HS-5 (cell line): Measurements from ENCODE around the gene HOXD4.

Experiments
- DNase-seq: peaks from one replicate; pipeline ENCODE4 v3.0.0-alpha.2; 2012; ENCODE audit warnings: low read depth

The HOXD4 gene

DNA sequence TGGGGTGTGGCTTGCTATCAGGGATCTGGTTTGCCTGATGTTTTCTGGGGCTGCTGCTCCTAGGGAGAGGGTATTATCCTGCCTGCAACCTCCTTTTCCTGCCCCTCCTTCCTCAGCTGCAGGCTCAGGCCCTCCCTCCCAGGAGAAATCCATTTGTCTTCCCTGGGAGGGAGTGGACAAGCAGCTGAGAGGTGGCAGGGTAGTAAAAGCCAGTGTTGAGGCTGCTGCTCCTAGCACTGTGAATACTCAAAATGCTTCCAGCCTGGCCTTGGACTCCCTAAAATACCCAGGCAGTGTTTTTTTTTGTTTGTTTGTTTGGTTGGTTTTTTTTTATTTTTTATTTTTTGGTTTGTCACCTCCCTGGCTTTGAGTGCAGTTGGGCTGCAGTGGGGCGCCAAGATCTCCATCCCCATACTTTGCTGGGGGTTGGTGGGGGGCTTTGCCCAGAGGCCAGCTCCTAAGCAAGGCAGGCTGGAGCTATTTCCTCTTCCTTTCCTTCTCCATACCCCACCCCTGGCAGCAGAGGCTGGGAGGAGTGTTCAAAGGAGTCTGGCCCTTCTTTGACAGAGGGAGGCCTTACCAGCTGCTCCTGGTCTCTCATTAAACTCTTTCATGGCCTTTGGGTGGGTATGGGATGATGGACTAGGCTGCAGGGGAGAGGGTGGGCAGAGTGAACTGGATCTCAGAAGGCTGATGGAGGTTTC is 19.4 kb downstream of the HOXD4 start:
- no peak for DNase-seq

GRCh38 chr2:176171351-176172006 is 20.1 kb downstream of the HOXD4 start:
- no peak for DNase-seq

DNA sequence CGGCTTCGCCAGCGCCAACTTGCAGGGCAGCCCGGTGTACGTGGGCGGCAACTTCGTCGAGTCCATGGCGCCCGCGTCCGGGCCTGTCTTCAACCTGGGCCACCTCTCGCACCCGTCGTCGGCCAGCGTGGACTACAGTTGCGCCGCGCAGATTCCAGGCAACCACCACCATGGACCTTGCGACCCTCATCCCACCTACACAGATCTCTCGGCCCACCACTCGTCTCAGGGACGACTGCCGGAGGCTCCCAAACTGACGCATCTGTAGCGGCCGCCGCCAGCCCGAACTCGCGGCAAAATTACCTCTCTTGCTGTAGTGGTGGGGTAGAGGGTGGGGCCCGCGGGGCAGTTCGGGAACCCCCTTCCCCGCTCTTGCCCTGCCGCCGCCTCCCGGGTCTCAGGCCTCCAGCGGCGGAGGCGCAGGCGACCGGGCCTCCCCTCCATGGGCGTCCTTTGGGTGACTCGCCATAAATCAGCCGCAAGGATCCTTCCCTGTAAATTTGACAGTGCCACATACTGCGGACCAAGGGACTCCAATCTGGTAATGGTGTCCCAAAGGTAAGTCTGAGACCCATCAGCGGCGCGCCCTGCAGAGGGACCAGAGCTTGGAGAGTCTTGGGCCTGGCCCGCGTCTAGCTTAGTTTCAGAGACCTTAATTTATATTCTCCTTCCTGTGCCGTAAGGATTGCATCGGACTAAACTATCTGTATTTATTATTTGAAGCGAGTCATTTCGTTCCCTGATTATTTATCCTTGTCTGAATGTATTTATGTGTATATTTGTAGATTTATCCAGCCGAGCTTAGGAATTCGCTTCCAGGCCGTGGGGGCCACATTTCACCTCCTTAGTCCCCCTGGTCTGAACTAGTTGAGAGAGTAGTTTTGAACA is 20.9 kb downstream of the HOXD4 start:
- no peak for DNase-seq

- DNase-seq: no peak
Observed at GRCh38 chr2:176172895-176173566, 21.7 kb downstream of the HOXD4 start.

- no peak for DNase-seq
Observed at GRCh38 chr2:176173567-176174381, 22.4 kb downstream of the HOXD4 start.

- no peak for DNase-seq
Observed at GRCh38 chr2:176174382-176174823, 23.1 kb downstream of the HOXD4 start.

DNA sequence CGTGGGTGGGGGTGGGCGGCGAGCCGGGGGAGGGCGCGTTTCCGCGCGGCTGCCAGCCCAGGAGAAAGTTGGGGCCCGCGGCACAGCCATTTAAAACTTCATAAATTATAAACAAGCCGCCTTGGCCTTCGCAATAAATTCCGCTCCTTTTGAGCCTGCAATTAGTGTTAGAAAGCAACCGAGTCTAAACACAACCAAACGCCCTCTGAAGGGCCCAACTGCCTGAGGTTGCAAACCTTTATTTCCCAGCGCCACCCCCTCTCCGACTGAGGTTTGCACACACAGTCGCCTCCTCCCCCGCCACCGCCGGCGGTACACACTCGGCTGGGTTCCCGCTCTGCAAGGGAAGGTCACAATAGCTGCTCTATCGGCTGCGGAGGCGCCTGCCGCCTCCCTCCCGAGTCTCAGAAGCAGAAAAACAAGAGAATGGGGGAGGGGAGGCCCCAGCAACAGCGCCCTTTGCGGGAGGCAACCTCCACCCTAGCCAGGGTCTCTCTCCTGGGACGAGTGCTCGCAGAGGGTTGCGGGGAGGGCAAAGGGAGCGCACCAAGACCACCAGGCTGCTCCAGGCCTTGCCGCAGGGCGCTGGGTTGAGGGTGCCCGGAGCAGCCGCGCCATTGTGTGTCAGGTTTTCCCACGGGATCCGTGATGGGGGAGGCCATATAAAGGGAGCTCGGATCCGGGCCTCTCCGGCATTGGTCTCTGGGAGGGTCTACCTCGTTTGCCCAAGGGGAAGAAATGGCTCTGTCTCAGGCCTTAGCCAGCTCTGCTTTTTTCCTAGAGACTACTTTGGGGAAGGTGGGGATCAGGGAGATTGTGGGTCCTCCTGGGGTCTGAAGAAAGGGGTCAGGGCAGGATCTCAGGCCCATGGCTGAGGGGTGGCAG is 23.7 kb downstream of the HOXD4 start:
- no peak for DNase-seq

DNA sequence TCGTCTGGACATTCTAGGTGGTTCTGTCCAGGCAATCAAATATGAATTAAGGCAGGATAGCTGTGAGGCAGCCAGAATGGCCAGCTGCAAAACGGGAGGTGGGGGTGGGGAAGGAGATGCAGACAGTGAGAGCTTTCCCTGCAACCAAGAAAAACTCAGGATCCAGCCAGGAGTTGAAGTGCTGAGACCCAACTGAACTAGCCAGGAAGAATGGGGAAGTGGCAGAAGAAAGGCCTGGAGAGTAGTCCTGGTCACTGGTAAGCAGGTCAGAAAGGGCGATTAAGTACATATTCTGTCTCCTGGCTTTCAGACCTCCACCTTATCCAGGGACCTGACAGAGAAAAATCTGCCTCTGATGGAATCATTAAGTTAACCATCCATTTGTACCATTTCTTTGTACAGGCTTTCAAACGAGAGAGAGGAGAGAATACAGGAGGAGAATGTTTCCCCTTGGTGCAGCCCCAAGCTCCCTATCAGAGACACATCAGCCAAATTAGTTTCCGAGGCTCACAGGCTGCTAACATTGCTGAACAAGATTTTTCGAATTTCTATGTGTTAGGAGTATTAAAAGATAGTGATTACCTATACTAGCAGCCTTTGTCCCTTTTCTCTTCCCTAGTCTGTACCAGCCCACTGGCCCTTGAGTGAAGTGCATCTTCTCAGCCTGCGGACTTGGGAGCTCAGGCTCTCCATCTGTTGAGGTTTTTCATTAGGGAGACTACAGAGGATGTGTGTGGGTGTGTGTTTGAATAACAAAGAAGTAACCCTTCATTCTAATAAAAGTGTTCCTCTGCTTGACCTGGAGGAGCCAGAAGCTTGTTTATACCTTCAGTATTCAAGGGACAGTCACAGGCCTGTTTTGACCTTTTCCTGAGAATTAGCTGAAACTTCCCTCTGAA is 24.6 kb downstream of the HOXD4 start:
- DNase-seq: no peak

DNA sequence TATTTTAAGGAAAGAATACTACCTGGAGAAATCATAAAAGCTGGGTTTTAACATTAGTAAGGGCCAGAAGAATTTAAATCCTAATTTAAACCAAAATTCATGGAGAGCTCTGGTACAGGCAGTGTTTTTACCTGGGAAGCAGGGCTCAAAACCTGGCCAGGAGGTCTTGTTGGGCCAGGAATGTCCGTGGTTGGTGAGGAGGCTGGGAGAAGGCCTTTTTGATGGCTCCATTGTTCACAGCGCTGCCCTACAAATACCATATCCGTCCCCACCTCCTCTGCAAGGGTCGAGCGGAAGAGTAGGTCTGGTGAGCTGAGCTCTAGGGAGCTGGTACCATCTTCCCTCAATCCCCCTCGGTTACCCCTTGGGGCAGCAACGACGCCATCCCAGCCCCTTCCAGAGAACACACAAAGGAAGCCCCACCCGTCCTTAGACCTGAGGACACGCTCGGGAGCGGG is 26.3 kb downstream of the HOXD4 start:
- DNase-seq: no peak

DNA sequence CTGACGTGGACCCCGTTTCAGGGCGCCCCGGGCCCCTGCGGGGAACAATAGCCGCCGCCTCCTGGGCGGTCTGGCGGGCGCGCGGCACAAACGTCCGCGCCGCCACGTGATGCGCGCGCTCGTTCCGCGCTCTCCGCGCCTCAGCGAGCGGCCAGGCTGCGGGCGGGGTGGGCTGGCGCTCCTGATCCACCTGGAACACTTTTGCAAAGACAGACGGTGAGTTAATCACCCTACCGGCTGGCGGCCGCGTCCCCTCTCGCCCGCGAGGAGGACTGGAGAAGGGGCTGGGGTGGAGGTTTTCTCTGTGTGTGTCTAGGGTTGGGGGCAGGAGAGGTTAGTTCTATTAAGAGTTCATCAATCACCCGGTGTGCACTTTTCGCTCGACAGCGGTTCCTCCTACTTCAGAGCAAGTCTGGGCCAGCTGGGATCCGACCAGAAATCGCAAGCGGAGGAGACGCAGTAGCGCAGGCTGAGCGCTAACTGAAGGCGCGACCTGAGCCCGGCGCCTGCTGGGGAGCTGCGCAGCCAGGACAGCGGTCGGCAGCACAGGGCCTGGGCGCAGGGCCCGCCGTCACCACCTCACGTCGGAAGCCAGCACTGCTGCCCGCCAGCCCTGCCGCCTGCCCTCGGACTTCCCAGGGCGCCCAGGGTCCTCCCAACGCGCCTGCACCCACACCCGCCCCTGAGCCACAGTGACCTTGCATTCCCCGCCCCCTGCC is 26.8 kb downstream of the HOXD4 start:
- no peak for DNase-seq

DNA sequence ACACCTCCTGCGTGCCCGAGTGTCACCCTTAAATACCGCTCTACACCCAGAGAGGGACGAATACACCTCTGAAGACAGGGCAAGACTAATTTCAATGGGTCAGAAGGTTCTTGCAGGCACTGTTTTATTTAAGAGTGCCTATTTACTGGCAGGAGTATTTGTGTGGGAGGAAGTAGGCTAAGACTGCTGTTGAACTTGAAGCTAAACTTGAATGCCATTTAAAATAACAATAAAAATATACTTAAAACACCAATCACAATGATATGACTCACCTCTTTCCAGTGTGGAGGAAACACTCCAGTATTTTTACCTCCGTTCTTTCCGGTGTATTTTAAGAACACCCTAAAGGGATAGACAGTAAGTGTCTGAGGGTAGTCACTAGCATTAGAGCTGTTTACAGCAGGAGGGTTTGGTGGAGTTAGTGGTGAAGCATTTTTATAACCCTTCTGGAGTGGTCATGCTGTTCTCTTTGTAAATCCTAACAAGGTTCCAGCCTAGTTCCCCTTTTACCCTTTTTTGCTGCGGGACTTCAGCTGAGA is 27.5 kb downstream of the HOXD4 start:
- no peak for DNase-seq

- no peak for DNase-seq
Observed at GRCh38 chr2:176181551-176181950, 30.2 kb downstream of the HOXD4 start.

DNA sequence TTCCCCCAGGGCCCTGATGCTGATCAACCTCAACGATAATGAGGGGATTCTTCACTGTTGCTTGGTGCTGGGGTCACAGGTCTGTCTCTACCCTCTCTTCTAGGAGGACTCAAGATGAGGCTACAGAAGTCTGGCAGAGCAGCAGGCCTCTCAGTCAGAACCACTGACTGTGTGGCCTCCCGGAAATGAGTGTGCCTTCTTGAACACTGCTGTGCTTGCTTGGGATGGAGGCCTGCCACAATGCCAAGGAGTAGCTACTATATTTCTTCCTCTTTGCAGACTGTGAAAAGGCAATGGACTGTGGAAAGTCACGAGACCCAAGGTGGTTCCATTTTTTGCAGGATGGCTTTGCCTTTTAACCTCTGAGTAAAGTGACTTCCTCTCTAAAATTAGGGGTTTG is 31.3 kb downstream of the HOXD4 start:
- DNase-seq: no peak

GRCh38 chr2:176184749-176185148 is 33.4 kb downstream of the HOXD4 start:
- DNase-seq: no peak

GRCh38 chr2:176186024-176186423 is 34.7 kb downstream of the HOXD4 start:
- no peak for DNase-seq

- no peak for DNase-seq
Observed at GRCh38 chr2:176187200-176187898, 36.0 kb downstream of the HOXD4 start.
